ENCODE measurements around the gene C17orf67. TPM values are rescaled to one million over a fixed set of nuclear protein-coding genes. Genes with fewer than 3 reads are reported as not detected.

The C17orf67 gene
- total RNA-seq, 1 donor from 2014 or later = 3.8 TPM

DNA sequence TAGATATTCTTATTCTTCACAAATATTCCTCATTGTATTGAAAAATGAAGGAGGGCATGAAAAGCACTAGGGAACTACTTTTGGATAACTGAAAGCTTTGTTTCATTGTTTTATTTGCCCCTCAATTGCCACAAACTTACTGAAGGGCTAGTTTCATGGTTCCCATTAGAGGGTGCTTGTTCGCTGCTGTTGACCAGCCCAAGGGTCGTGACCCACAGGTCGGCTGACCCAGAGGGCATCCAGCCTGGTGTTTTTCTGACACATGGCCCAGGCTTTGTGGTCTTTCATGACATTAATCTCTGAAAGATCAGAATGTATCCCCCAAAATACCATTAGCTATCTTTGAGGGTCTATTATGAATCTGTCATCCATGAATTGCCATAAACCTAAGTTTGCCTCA lies 30.3 kb upstream of the C17orf67 start:
- H3K4me3 Mint-ChIP-seq = no peak overlapping the region
- TF ChIP-seq, protein P1, sequence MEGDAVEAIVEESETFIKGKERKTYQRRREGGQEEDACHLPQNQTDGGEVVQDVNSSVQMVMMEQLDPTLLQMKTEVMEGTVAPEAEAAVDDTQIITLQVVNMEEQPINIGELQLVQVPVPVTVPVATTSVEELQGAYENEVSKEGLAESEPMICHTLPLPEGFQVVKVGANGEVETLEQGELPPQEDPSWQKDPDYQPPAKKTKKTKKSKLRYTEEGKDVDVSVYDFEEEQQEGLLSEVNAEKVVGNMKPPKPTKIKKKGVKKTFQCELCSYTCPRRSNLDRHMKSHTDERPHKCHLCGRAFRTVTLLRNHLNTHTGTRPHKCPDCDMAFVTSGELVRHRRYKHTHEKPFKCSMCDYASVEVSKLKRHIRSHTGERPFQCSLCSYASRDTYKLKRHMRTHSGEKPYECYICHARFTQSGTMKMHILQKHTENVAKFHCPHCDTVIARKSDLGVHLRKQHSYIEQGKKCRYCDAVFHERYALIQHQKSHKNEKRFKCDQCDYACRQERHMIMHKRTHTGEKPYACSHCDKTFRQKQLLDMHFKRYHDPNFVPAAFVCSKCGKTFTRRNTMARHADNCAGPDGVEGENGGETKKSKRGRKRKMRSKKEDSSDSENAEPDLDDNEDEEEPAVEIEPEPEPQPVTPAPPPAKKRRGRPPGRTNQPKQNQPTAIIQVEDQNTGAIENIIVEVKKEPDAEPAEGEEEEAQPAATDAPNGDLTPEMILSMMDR (IDR thresholded peaks at IDR 0.05; ENCODE audit: unreplicated experiment) = no peak

GRCh38 chr17:56861899-56862298 lies 28.2 kb upstream of the C17orf67 start:
- Mint-ChIP-seq H3K27me3 (ENCODE audit: low read depth) (no peaks in the 10 kb centered on the region), H3K9me3 (no peaks in the 10 kb centered on the region), H3K36me3 (peaks cover 15% of the 10 kb centered on the region), H3K27ac (no peak overlapping the region), H3K4me3 (no peak overlapping the region), H3K4me1 (peaks cover 5% of the 10 kb centered on the region)
- DNase-seq (ENCODE audit: low spot score in 2 of 2, unreplicated experiment in 2 of 2) = no peak
- TF ChIP-seq, protein P1 (IDR thresholded peaks at IDR 0.05; ENCODE audit: unreplicated experiment) = no peak

More for the DNA sequence above, 30.3 kb upstream of the C17orf67 start:
- no peak overlapping the region for H3K27ac Mint-ChIP-seq
- peaks cover 7% of the 10 kb centered on the region for H3K36me3 Mint-ChIP-seq
- DNase-seq (ENCODE audit: low spot score in 2 of 2, unreplicated experiment in 2 of 2) = no peak
- no peaks in the 10 kb centered on the region for H3K27me3 Mint-ChIP-seq (ENCODE audit: low read depth)
- H3K4me1 Mint-ChIP-seq = peaks cover 5% of the 10 kb centered on the region
- no peaks in the 10 kb centered on the region for H3K9me3 Mint-ChIP-seq

GRCh38 chr17:56851008-56851407 lies 17.3 kb upstream of the C17orf67 start:
- H3K4me1 Mint-ChIP-seq = no peaks in the 10 kb centered on the region
- TF ChIP-seq, protein P1 (IDR thresholded peaks at IDR 0.05; ENCODE audit: unreplicated experiment) = no peak
- no peaks in the 10 kb centered on the region for H3K9me3 Mint-ChIP-seq
- no peak overlapping the region for H3K4me3 Mint-ChIP-seq
- DNase-seq (ENCODE audit: low spot score in 2 of 2, unreplicated experiment in 2 of 2) = no peak
- H3K27ac Mint-ChIP-seq = no peak overlapping the region
- no peaks in the 10 kb centered on the region for H3K27me3 Mint-ChIP-seq (ENCODE audit: low read depth)
- H3K36me3 Mint-ChIP-seq = peaks cover 29% of the 10 kb centered on the region

DNA sequence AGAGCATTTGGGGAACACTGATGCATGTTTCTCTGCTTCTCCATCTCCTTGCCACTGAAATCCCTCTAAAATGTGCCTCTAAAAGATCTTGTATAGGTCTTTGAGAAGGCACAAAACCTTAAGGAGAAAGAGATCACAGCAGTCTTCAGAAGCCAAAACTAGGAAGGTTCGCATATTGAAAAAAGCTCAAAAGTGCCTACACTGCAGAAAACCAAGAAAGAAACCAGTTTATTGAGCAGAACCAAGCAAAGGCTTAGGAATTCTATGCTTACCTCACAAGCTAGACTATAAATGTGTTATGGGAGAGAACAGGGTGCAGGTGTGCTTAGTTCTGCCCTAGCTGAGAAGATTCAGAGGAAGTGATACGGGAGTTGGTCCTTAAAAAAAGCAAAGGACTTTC lies 16.9 kb upstream of the C17orf67 start:
- TF ChIP-seq, protein P1 (IDR thresholded peaks at IDR 0.05; ENCODE audit: unreplicated experiment) = no peak
- Mint-ChIP-seq H3K36me3 (peaks cover 27% of the 10 kb centered on the region), H3K4me3 (no peak overlapping the region), H3K9me3 (no peaks in the 10 kb centered on the region), H3K27me3 (ENCODE audit: low read depth) (no peaks in the 10 kb centered on the region), H3K4me1 (no peaks in the 10 kb centered on the region), H3K27ac (no peak overlapping the region)
- DNase-seq (ENCODE audit: low spot score in 2 of 2, unreplicated experiment in 2 of 2) = no peak

DNA sequence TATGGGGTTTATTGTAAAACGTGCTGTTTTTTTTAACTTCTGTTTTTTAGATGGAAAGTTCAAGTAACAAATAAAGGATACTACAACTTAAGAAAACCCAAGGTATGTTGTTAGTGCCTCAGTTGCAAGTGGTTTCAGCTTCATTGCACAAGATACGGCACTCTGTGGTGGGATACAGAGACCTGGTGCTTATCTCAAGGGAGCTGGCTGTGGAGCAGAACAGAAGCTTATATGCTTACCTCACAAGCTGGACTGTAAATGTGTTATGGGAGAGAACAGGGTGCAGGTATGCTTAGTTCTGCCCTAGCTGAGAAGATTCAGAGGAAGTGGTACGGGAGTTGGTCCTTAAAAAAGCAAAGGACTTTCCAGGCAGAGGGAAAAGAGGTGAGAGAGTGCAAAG lies 15.4 kb upstream of the C17orf67 start:
- H3K4me3 Mint-ChIP-seq = no peak overlapping the region
- H3K4me1 Mint-ChIP-seq = no peaks in the 10 kb centered on the region
- no peaks in the 10 kb centered on the region for H3K27me3 Mint-ChIP-seq (ENCODE audit: low read depth)
- DNase-seq (ENCODE audit: low spot score in 2 of 2, unreplicated experiment in 2 of 2) = no peak
- H3K36me3 Mint-ChIP-seq = peaks cover 22% of the 10 kb centered on the region
- TF ChIP-seq, protein P1 (IDR thresholded peaks at IDR 0.05; ENCODE audit: unreplicated experiment) = no peak
- H3K27ac Mint-ChIP-seq = no peak overlapping the region
- H3K9me3 Mint-ChIP-seq = no peaks in the 10 kb centered on the region

- Mint-ChIP-seq H3K36me3 (peaks cover 15% of the 10 kb centered on the region), H3K4me1 (no peaks in the 10 kb centered on the region), H3K27me3 (ENCODE audit: low read depth) (no peaks in the 10 kb centered on the region), H3K4me3 (no peak overlapping the region), H3K27ac (no peak overlapping the region), H3K9me3 (no peaks in the 10 kb centered on the region)
- no peak for DNase-seq (ENCODE audit: low spot score in 2 of 2, unreplicated experiment in 2 of 2)
- TF ChIP-seq, protein P1 (IDR thresholded peaks at IDR 0.05; ENCODE audit: unreplicated experiment) = no peak
Observed at GRCh38 chr17:56847106-56847505, 13.4 kb upstream of the C17orf67 start.
